ENCODE measurements around the gene STRADB.
"Not testable (repeated sequence)": the region's sequence is repeated elsewhere in the genome, so short reads cannot be mapped to it uniquely, and the experiment has no call there.

The STRADB gene

GRCh38 chr2:201483342-201483741 is 31.8 kb downstream of the STRADB start:
- no peak for DNase-seq (ENCODE audit: low read depth)
- H3K4me3 ChIP-seq (ENCODE audit: low read depth, low read length): no peak overlapping the region
- TF ChIP-seq CTCF (IDR thresholded peaks at IDR 0.05; ENCODE audit: insufficient read depth, low read depth, low read length, missing control alignments): no peak

- not testable (repeated sequence) for DNase-seq (ENCODE audit: low read depth); H3K4me3 ChIP-seq (ENCODE audit: low read depth, low read length)
These were observed 32.2 kb downstream of the STRADB start for GRCh38 chr2:201483758-201484157.

- no peak for DNase-seq (ENCODE audit: low read depth)
- no peak overlapping the region for H3K4me3 ChIP-seq (ENCODE audit: low read depth, low read length)
- TF ChIP-seq CTCF (IDR thresholded peaks at IDR 0.05; ENCODE audit: insufficient read depth, low read depth, low read length, missing control alignments): no peak
These were observed 33.3 kb downstream of the STRADB start for GRCh38 chr2:201484805-201485204.

GRCh38 chr2:201490291-201490690 is 38.8 kb downstream of the STRADB start:
- no peak for DNase-seq (ENCODE audit: low read depth)
- H3K4me3 ChIP-seq (ENCODE audit: low read depth, low read length): no peak overlapping the region
- no peak for TF ChIP-seq CTCF (IDR thresholded peaks at IDR 0.05; ENCODE audit: insufficient read depth, low read depth, low read length, missing control alignments)

GRCh38 chr2:201496785-201497184 is 45.2 kb downstream of the STRADB start:
- no peak for TF ChIP-seq CTCF (IDR thresholded peaks at IDR 0.05; ENCODE audit: insufficient read depth, low read depth, low read length, missing control alignments)
- no peak overlapping the region for H3K4me3 ChIP-seq (ENCODE audit: low read depth, low read length)
- no peak for DNase-seq (ENCODE audit: low read depth)

- TF ChIP-seq CTCF (IDR thresholded peaks at IDR 0.05; ENCODE audit: insufficient read depth, low read depth, low read length, missing control alignments): no peak
- H3K4me3 ChIP-seq (ENCODE audit: low read depth, low read length): no peak overlapping the region
- no peak for DNase-seq (ENCODE audit: low read depth)
These were observed 49.0 kb downstream of the STRADB start for GRCh38 chr2:201500534-201500933.

- no peak for DNase-seq (ENCODE audit: low read depth)
- H3K4me3 ChIP-seq (ENCODE audit: low read depth, low read length): no peak overlapping the region
- TF ChIP-seq CTCF (IDR thresholded peaks at IDR 0.05; ENCODE audit: insufficient read depth, low read depth, low read length, missing control alignments): no peak
These were observed 51.2 kb downstream of the STRADB start for GRCh38 chr2:201502713-201503112.
